Chondrocyte (in vitro differentiated cells): ENCODE measurements around the gene SCARB1. TPM values are rescaled to one million over a fixed set of nuclear protein-coding genes. Genes with fewer than 3 reads are reported as not detected.

Source experiments
- DNase-seq: peaks from one replicate; pipeline ENCODE4 v3.0.0; 2021; ENCODE audit warnings: mixed read lengths, low spot score
- H3K27ac Mint-ChIP-seq: one replicate; pipeline ENCODE4 v1.8.0; 2021; ENCODE audit warnings: mild to moderate bottlenecking, moderate library complexity, mixed read lengths; ENCODE audit not compliant: unreplicated experiment
- H3K27me3 Mint-ChIP-seq: 2 replicates; pipeline ENCODE4 v1.8.0; 2021; ENCODE audit warnings: low read depth, mixed read lengths
- H3K36me3 Mint-ChIP-seq: 2 replicates; pipeline ENCODE4 v1.8.0; 2021; ENCODE audit warnings: low read depth, mixed read lengths
- H3K4me1 Mint-ChIP-seq: 2 replicates; pipeline ENCODE4 v1.8.0; 2021; ENCODE audit warnings: low read depth, mild to moderate bottlenecking, mixed read lengths
- H3K4me3 Mint-ChIP-seq: one replicate; pipeline ENCODE4 v1.8.0; 2021; ENCODE audit warnings: mild to moderate bottlenecking, moderate library complexity, mixed read lengths; ENCODE audit not compliant: unreplicated experiment
- H3K9me3 Mint-ChIP-seq: 2 replicates; pipeline ENCODE4 v1.8.0; 2021; ENCODE audit warnings: low read depth, mixed read lengths
- total RNA-seq: library from RNA; stranded (reverse); gene quantifications from 3 replicates; pipeline ENCODE4 v1.2.1, GENCODE V29; 2021
- TF ChIP-seq, protein P1 (sequence below): fragments of 200-600 bp; sonication (generic); IDR thresholded peaks from 2 replicates; pipeline ENCODE4 v1.5.0; 2021; ENCODE audit warnings: antibody characterized with exemption, mild to moderate bottlenecking, moderate library complexity

SCARB1 gene
- total RNA-seq, 1 donor from 2014 or later: 20.1 TPM

DNA sequence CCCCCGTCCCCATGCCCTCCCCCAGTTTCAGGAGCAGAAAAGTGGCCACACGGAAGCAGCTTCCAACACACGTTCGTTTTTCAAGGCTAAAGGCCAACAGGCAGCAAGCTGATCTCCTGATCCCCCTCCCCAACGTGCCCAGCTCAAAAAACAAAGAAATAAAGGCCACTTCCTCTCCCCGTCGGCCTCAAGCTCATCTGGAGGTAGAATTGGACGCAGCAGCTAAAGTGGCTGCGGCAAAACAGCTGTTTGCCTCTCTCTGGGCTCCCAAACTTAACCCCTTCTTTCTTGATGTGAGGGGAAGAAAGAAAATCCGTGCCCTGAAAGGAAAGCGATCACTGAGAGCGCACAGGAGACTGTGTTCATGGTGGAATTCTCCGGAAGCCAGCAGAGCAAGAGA, 66.3 kb downstream of the SCARB1 start:
- TF ChIP-seq, protein P1, sequence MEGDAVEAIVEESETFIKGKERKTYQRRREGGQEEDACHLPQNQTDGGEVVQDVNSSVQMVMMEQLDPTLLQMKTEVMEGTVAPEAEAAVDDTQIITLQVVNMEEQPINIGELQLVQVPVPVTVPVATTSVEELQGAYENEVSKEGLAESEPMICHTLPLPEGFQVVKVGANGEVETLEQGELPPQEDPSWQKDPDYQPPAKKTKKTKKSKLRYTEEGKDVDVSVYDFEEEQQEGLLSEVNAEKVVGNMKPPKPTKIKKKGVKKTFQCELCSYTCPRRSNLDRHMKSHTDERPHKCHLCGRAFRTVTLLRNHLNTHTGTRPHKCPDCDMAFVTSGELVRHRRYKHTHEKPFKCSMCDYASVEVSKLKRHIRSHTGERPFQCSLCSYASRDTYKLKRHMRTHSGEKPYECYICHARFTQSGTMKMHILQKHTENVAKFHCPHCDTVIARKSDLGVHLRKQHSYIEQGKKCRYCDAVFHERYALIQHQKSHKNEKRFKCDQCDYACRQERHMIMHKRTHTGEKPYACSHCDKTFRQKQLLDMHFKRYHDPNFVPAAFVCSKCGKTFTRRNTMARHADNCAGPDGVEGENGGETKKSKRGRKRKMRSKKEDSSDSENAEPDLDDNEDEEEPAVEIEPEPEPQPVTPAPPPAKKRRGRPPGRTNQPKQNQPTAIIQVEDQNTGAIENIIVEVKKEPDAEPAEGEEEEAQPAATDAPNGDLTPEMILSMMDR: no peak
- Mint-ChIP-seq H3K9me3 (no peaks in the 10 kb centered on the region), H3K27me3 (no peaks in the 10 kb centered on the region), H3K4me1 (peaks cover 13% of the 10 kb centered on the region), H3K36me3 (peaks cover 5% of the 10 kb centered on the region), H3K27ac (no peak overlapping the region), H3K4me3 (no peak overlapping the region)
- no peak for DNase-seq

DNA sequence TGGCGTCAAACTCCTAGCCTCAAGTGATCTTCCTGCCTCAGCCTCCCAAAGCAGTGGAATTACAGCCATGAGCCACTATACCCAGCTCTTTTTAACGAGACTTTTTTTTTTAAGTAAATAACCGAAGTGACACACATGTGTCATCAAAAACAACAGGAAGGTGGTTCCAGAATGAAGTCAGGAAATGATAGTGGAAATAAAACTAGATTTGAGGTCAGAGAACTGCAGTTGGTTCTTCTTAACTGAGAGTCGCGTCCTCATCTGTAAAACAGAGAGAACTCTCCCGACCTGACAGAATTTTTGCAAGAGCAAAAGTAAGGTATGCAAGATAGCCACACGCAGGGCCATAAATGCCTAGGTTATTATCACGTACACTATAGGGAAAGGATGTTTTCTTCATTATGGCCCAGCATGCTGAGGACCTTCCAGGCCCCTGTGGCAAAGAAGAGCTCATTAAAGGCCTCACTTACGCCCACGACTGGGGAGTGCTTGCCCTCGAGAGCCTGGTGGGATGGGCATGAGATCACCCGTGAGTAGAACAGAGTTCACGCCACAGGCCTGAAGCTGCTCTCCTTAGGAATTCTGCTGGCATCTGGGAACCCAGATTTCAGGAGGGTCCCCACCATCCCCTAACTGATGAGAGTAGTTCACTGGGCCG, 67.2 kb downstream of the SCARB1 start:
- no peaks in the 10 kb centered on the region for H3K9me3 Mint-ChIP-seq
- H3K4me1 Mint-ChIP-seq: peaks cover 13% of the 10 kb centered on the region
- H3K27me3 Mint-ChIP-seq: no peaks in the 10 kb centered on the region
- no peak overlapping the region for H3K4me3 Mint-ChIP-seq
- no peak for DNase-seq
- peaks cover 5% of the 10 kb centered on the region for H3K36me3 Mint-ChIP-seq
- TF ChIP-seq, protein P1: no peak
- H3K27ac Mint-ChIP-seq: no peak overlapping the region

DNA sequence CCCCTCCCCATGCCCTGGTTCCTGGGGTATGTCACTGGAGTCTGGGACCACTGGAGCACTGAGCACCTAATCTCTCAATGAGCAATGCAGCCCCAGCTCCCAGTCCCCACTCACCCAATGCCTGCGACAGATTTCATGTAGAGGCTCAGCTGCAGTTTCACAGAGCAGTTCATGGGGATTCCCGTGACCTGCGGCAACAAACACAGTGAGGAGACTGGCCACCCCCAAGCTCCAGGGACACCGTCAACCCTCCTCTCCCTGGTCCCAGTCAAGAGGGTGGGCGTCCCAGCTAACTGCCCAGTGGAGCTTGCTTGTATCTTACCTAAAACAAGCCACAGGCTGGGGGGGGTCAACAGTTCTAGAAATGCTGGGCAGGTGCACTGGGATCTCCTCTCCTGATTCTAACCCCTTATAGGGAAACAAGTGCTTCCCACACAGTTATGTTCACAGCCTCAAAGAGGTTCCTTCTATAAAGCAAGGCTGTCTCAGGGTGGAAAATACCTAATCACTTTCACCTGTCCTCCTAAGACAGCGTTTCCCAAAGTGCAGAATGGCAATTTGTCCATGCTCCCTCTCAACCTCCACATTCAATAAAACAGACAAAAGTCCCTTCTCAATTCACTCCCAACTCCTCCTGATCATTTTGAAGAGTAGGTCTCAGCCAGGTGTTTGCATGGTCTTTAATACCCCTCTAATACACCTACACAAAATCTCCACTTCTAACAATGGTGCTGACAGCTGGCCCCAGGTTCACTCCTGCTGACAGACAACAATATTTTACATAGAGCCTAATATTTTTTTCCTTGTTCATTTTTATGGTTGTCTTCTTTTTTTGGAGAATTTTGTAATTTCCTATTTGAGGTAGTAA, 68.3 kb downstream of the SCARB1 start:
- no peak overlapping the region for H3K4me3 Mint-ChIP-seq
- H3K27me3 Mint-ChIP-seq: no peaks in the 10 kb centered on the region
- TF ChIP-seq, protein P1: no peak
- H3K4me1 Mint-ChIP-seq: peaks cover 13% of the 10 kb centered on the region
- DNase-seq: no peak
- H3K36me3 Mint-ChIP-seq: peaks cover 5% of the 10 kb centered on the region
- no peak overlapping the region for H3K27ac Mint-ChIP-seq
- no peaks in the 10 kb centered on the region for H3K9me3 Mint-ChIP-seq

DNA sequence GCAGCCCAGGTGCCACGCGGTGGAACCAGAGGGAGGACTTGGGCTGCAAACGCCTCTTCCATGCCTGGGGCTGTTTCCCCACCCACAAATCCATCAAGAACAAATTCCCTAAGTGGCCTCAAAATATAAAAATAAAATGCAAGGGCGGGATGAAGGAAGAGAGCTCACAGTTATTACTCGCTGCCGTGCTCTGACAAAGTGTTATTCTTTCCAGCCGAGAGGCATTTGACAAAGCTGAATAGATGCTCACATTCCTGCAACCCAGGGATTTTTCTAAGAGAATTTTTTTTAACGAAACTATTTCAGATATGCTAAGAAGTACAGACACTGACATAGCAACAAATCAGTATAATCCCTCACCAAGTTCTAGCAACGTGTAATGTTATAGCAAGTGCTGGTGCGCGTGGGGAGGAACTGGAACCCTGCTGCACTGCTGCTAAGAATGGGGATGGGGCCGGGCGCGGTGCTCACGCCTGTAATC, 70.7 kb downstream of the SCARB1 start:
- no peak overlapping the region for H3K4me3 Mint-ChIP-seq
- peak overlapping the region; percentile 88 for H3K27ac Mint-ChIP-seq
- peaks cover 13% of the 10 kb centered on the region for H3K4me1 Mint-ChIP-seq
- peaks cover 5% of the 10 kb centered on the region for H3K36me3 Mint-ChIP-seq
- TF ChIP-seq, protein P1: peak; percentile 42
- no peaks in the 10 kb centered on the region for H3K27me3 Mint-ChIP-seq
- H3K9me3 Mint-ChIP-seq: no peaks in the 10 kb centered on the region
- no peak for DNase-seq

DNA sequence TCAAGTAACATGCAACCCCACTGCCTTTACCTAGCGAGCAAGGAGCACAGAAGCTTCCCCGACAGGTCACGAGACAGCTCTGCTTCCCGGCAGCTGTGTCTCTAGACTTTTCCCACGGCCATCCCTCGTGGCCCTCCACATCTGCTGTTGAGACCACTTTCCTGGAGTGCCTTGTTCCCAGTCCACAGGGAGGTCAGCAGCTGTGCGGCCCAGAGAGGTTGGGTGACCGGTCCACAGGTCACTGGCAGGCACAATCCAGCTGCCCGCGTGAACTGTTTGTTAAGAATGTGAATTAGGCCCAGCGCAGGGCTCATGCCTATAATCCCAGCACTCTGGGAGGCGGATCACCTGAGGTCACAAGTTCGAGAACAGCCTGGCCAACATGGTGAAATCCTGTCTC, 71.5 kb downstream of the SCARB1 start:
- Mint-ChIP-seq H3K36me3 (peaks cover 4% of the 10 kb centered on the region), H3K9me3 (no peaks in the 10 kb centered on the region), H3K27ac (no peak overlapping the region), H3K27me3 (no peaks in the 10 kb centered on the region), H3K4me3 (no peak overlapping the region), H3K4me1 (peaks cover 13% of the 10 kb centered on the region)
- DNase-seq: no peak
- TF ChIP-seq, protein P1: no peak
